KMS-11 (cell line): Measurements from ENCODE around the gene SART1.
"Not testable (repeated sequence)": the region's sequence is repeated elsewhere in the genome, so short reads cannot be mapped to it uniquely, and the experiment has no call there.

Source experiments
- H2AFZ ChIP-seq: fragments of 200-600 bp; sonication (generic); 2 replicates; pipeline ENCODE4 v1.6.1; 2016; ENCODE audit warnings: antibody characterized with exemption, mixed run types, low read depth
- H3K27ac ChIP-seq: fragments of 200-600 bp; sonication (generic); 2 replicates; pipeline ENCODE4 v1.6.1; 2016; ENCODE audit warnings: mild to moderate bottlenecking, mixed run types
- H3K27me3 ChIP-seq: fragments of 200-600 bp; sonication (generic); 2 replicates; pipeline ENCODE4 v1.6.1; 2017; ENCODE audit warnings: mild to moderate bottlenecking, low read depth, mixed run types, moderate library complexity; ENCODE audit not compliant: insufficient read depth
- H3K36me3 ChIP-seq: fragments of 200-600 bp; sonication (generic); 2 replicates; pipeline ENCODE4 v1.6.1; 2017; ENCODE audit warnings: mild to moderate bottlenecking, mixed run types; ENCODE audit not compliant: insufficient read depth
- H3K4me1 ChIP-seq: fragments of 200-600 bp; sonication (generic); 2 replicates; pipeline ENCODE4 v1.6.1; 2016; ENCODE audit warnings: mild to moderate bottlenecking, low read depth, mixed run types; ENCODE audit not compliant: poor library complexity, severe bottlenecking
- H3K4me2 ChIP-seq: fragments of 200-600 bp; sonication (generic); 2 replicates; pipeline ENCODE4 v1.7.0; 2016; ENCODE audit warnings: mild to moderate bottlenecking, mixed run types
- H3K4me3 ChIP-seq: fragments of 200-600 bp; sonication (generic); IDR thresholded peaks from 2 replicates; pipeline ENCODE4 v1.6.1; 2017; ENCODE audit warnings: low read depth, low read length, mixed read lengths; ENCODE audit not compliant: insufficient read depth
- H3K79me2 ChIP-seq: fragments of 200-600 bp; sonication (generic); 2 replicates; pipeline ENCODE4 v1.6.1; 2016; ENCODE audit warnings: low read depth, mixed run types; ENCODE audit not compliant: insufficient read depth
- H3K9ac ChIP-seq: fragments of 200-600 bp; sonication (generic); 2 replicates; pipeline ENCODE4 v1.6.1; 2016; ENCODE audit warnings: mild to moderate bottlenecking, mixed run types
- H4K20me1 ChIP-seq: fragments of 200-600 bp; sonication (generic); 2 replicates; pipeline ENCODE4 v1.6.1; 2016; ENCODE audit warnings: mild to moderate bottlenecking, mixed run types; ENCODE audit not compliant: insufficient read depth
- TF ChIP-seq, protein P1 (sequence below): fragments of 200-600 bp; sonication (generic); conservative IDR thresholded peaks from 2 replicates; pipeline ENCODE4 v1.6.1; 2017; ENCODE audit warnings: low read depth, mild to moderate bottlenecking, antibody characterized with exemption, low read length, moderate library complexity, mixed read lengths

SART1 gene

DNA sequence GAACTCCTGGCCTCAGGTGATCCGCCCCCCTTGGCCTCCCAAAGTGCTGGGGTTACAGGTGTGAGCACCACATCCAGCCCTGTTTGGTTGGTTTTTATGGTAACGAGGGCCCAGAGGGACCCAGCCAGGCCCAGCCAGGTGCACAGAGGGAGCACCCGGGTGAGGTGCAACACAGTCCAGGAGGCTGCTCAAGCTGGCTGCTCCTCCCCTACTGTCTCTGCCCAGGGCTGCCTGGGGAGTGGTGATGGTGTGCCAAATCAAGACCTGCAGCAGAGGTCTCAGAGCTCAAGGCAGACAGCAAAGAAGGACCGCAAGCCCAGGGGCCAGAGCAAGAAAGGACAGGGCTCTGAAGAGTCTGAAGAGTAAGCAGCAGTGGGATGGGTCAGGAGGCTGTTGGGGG lies 14.9 kb upstream of the SART1 start:
- no peaks in the 10 kb centered on the region for H3K4me1 ChIP-seq
- no peak overlapping the region for H3K4me3 ChIP-seq
- no peaks in the 10 kb centered on the region for H3K79me2 ChIP-seq
- TF ChIP-seq, protein P1, sequence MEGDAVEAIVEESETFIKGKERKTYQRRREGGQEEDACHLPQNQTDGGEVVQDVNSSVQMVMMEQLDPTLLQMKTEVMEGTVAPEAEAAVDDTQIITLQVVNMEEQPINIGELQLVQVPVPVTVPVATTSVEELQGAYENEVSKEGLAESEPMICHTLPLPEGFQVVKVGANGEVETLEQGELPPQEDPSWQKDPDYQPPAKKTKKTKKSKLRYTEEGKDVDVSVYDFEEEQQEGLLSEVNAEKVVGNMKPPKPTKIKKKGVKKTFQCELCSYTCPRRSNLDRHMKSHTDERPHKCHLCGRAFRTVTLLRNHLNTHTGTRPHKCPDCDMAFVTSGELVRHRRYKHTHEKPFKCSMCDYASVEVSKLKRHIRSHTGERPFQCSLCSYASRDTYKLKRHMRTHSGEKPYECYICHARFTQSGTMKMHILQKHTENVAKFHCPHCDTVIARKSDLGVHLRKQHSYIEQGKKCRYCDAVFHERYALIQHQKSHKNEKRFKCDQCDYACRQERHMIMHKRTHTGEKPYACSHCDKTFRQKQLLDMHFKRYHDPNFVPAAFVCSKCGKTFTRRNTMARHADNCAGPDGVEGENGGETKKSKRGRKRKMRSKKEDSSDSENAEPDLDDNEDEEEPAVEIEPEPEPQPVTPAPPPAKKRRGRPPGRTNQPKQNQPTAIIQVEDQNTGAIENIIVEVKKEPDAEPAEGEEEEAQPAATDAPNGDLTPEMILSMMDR = no peak
- no peak overlapping the region for H3K27ac ChIP-seq
- H3K36me3 ChIP-seq = no peaks in the 10 kb centered on the region
- H3K27me3 ChIP-seq = no peaks in the 10 kb centered on the region
- no peak overlapping the region for H2AFZ ChIP-seq
- no peaks in the 10 kb centered on the region for H4K20me1 ChIP-seq
- H3K4me2 ChIP-seq = no peak overlapping the region
- H3K9ac ChIP-seq = no peak overlapping the region

DNA sequence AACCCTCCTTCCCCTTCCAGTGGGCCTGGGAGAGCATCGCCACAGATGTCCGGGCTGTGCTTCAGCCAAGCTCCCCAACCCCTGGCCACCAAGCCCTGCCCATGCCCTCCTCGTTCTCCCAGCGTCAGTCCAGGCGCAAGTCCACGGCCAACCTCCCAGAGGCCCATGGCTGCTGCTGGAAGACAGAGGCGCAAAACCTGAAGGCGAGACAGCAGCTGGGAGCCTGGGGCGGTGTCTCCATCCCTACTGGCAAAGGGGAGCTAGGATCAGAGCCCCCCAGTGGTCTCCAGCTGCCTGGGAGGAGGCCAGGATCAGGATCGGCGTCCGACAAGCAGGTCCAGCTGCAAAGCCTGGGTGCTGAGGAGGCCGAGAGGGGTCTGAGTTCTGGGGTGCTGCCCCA lies 14.4 kb upstream of the SART1 start:
- TF ChIP-seq, protein P1 = no peak
- no peak overlapping the region for H3K4me3 ChIP-seq

DNA sequence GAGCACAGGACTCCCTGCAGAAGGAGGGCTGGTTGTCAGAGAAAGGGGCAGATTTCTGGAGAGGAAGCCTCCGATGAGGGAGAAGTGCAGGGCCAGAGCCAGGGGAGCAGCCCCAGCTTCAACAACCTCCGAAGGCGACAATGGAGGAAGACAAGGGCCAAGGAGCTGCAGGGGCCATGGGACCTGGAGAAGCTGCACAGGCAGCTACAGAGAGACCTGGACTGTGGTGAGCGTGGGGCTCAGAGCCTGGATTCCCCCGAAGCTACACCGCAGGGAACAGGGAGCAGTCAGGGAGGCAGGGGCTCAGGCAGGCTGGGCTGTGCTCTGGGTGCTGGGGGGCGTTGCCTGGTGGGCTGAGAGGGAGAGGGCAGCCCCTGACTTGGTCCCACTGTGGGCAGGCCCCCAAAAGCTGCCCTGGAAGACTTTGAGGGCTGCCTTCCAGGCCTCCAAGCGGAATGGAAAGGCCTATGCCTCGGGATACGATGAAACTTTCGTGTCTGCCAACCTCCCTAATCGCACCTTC lies 13.9 kb upstream of the SART1 start:
- Histone ChIP-seq H3K4me2 (no peak overlapping the region), H3K27me3 (no peaks in the 10 kb centered on the region), H3K36me3 (no peaks in the 10 kb centered on the region), H2AFZ (no peak overlapping the region), H4K20me1 (no peaks in the 10 kb centered on the region), H3K27ac (no peak overlapping the region), H3K79me2 (no peaks in the 10 kb centered on the region), H3K4me3 (no peak overlapping the region), H3K4me1 (no peaks in the 10 kb centered on the region), H3K9ac (no peak overlapping the region)
- TF ChIP-seq, protein P1 = no peak

More for the DNA sequence above, 14.4 kb upstream of the SART1 start:
- H3K79me2 ChIP-seq = no peaks in the 10 kb centered on the region
- H2AFZ ChIP-seq = no peak overlapping the region
- H3K27me3 ChIP-seq = no peaks in the 10 kb centered on the region
- no peak overlapping the region for H3K4me2 ChIP-seq
- H3K36me3 ChIP-seq = no peaks in the 10 kb centered on the region
- H3K4me1 ChIP-seq = no peaks in the 10 kb centered on the region
- H3K9ac ChIP-seq = no peak overlapping the region
- H4K20me1 ChIP-seq = no peaks in the 10 kb centered on the region
- no peak overlapping the region for H3K27ac ChIP-seq

- not testable (repeated sequence) for H3K27ac ChIP-seq, H2AFZ ChIP-seq, H4K20me1 ChIP-seq, H3K27me3 ChIP-seq, H3K4me2 ChIP-seq, H3K36me3 ChIP-seq, H3K9ac ChIP-seq, H3K4me3 ChIP-seq, H3K4me1 ChIP-seq, H3K79me2 ChIP-seq
These were observed 10.8 kb upstream of the SART1 start for GRCh38 chr11:65950711-65951110.

DNA sequence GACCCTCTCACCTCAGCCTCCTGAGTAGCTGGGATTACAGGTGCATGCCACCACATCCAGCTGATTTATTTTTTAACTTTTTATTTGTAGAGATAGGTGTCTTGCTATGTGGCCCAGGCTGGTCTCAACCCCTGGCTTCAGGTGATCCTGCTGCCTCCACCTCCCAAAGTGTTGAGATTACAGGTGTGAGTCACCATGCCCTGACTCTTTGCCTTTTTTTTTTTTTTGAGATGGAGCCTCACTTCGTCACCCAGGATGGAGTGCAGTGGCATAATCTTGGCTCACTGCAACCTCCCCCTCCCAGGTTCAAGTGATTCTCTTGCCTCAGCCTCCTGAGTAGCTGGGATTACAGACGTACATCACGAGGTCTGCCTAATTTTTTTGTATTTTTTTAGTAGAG lies 9.9 kb upstream of the SART1 start:
- not testable (repeated sequence) for H3K27me3 ChIP-seq, H3K4me3 ChIP-seq, H2AFZ ChIP-seq, H3K9ac ChIP-seq, H3K27ac ChIP-seq, H4K20me1 ChIP-seq, H3K4me2 ChIP-seq, H3K36me3 ChIP-seq, H3K79me2 ChIP-seq, H3K4me1 ChIP-seq
